SK-N-SH (cell line): ENCODE results near the gene DNAJC18. TPM values are rescaled to one million over a fixed set of nuclear protein-coding genes. Genes with fewer than 3 reads are reported as not detected.

Experiments
- CTCF ChIA-PET: fragments of 300-600, 350-600 bp; formaldehyde crosslinking; extraction: SDS; loops from one replicate; lab custom pipeline; 2021; lab: Yijun Ruan, JAX
- POLR2A ChIA-PET: fragments of 350-600 bp; sonication (Branson Sonifier 250); formaldehyde crosslinking; extraction: SDS; loops from one replicate; lab custom pipeline; 2020; ENCODE audit warnings: antibody characterized with exemption, inconsistent platforms; lab: Yijun Ruan, JAX
- DNase-seq: peaks from one replicate; pipeline ENCODE4 v3.0.0; 2012
- H2AFZ ChIP-seq: fragments of 200-600 bp; sonication (generic); 2 replicates; pipeline ENCODE4 v1.8.1; 2016; ENCODE audit warnings: antibody characterized with exemption, mild to moderate bottlenecking, low read depth
- H3F3A ChIP-seq: fragments of 200-600 bp; sonication (generic); replicated peaks from 2 replicates; pipeline ENCODE3; 2016; ENCODE audit warnings: antibody characterized with exemption, mild to moderate bottlenecking; ENCODE audit not compliant: insufficient read depth
- H3K27ac ChIP-seq, 2 experiments: fragments of 200-500 bp in 1 of 2; fragments of 200-600 bp in 1 of 2; sonication (Bioruptor generic) in 1 of 2; sonication (generic), shearing (Covaris generic) in 1 of 2; 2 replicates each; pipeline versions ENCODE4 v1.5.1 to v1.6.1; 2014 to 2016; ENCODE audit warnings: low read depth in 2 of 2, inconsistent platforms in 1 of 2, low read length in 1 of 2, mild to moderate bottlenecking in 1 of 2, mixed read lengths in 1 of 2
- H3K27me3 ChIP-seq: fragments of 200-600 bp; sonication (generic), shearing (Covaris generic); 2 replicates; pipeline ENCODE4 v1.6.1; 2016; ENCODE audit warnings: mixed run types; ENCODE audit not compliant: insufficient read depth
- H3K36me3 ChIP-seq, 2 experiments: fragments of 200-500 bp in 1 of 2; fragments of 200-600 bp in 1 of 2; sonication (Bioruptor generic) in 1 of 2; sonication (generic) in 1 of 2; replicated peaks in 1 of 2; 2 replicates each; pipeline versions ENCODE3 to v1.5.1; 2014 to 2016; ENCODE audit warnings: low read length in 1 of 2, mild to moderate bottlenecking in 1 of 2; ENCODE audit not compliant: insufficient read depth in 2 of 2, control insufficient read depth in 1 of 2
- H3K4me1 ChIP-seq, 2 experiments: fragments of 200-500 bp in 1 of 2; fragments of 200-600 bp in 1 of 2; sonication (Bioruptor generic) in 1 of 2; sonication (generic), shearing (Covaris generic) in 1 of 2; 2 replicates each; pipeline versions ENCODE4 v1.5.1 to v1.6.1; 2014 to 2016; ENCODE audit warnings: low read depth in 1 of 2, low read length in 1 of 2, mixed run types in 1 of 2; ENCODE audit not compliant: insufficient read depth in 2 of 2, control insufficient read depth in 1 of 2
- H3K4me2 ChIP-seq: fragments of 200-600 bp; sonication (generic), shearing (Covaris generic); 2 replicates; pipeline ENCODE4 v1.6.1; 2017; ENCODE audit warnings: mixed run types
- H3K4me3 ChIP-seq, 2 experiments: fragments of 200-500 bp in 1 of 2; fragments of 200-600 bp in 1 of 2; sonication (Bioruptor generic) in 1 of 2; sonication (generic), shearing (Covaris generic) in 1 of 2; 2 replicates each; pipeline versions ENCODE4 v1.5.1 to v1.8.1; 2014 to 2016; ENCODE audit warnings: low read depth in 2 of 2, inconsistent platforms in 1 of 2, low read length in 1 of 2, mild to moderate bottlenecking in 1 of 2, mixed read lengths in 1 of 2, moderate library complexity in 1 of 2
- H3K79me2 ChIP-seq: fragments of 200-600 bp; sonication (generic); 2 replicates; pipeline ENCODE4 v1.8.1; 2017; ENCODE audit warnings: mild to moderate bottlenecking; ENCODE audit not compliant: insufficient read depth
- H3K9ac ChIP-seq: fragments of 200-600 bp; sonication (generic); 2 replicates; pipeline ENCODE4 v1.6.1; 2017; ENCODE audit warnings: mixed run types
- H3K9me2 ChIP-seq: fragments of 200-600 bp; sonication (generic); 2 replicates; pipeline ENCODE4 v1.6.1; 2017; ENCODE audit warnings: mixed run types
- H3K9me3 ChIP-seq: fragments of 200-600 bp; sonication (generic); 2 replicates; pipeline ENCODE4 v1.6.1; 2017; ENCODE audit warnings: mixed run types, mild to moderate bottlenecking, moderate library complexity
- H4K20me1 ChIP-seq: fragments of 200-600 bp; sonication (generic); 2 replicates; pipeline ENCODE4 v1.6.1; 2017; ENCODE audit warnings: mild to moderate bottlenecking, mixed run types; ENCODE audit not compliant: insufficient read depth
- FOSL2 ChIP-seq: IDR thresholded peaks from 2 replicates; pipeline ENCODE4 v1.4.0; 2012; ENCODE audit warnings: low read depth, mild to moderate bottlenecking, moderate library complexity, borderline replicate concordance
- FOXJ3 ChIP-seq: sonication (generic); formaldehyde crosslinking; IDR thresholded peaks from 2 replicates; pipeline ENCODE4 v1.5.1; 2020; ENCODE audit warnings: mild to moderate bottlenecking, missing genetic modification reagents
- GATA2 ChIP-seq: sonication (generic); formaldehyde crosslinking; IDR thresholded peaks from 2 replicates; pipeline ENCODE4 v1.5.0; 2020; ENCODE audit warnings: mild to moderate bottlenecking, missing genetic modification reagents
- JUND ChIP-seq: IDR thresholded peaks from 2 replicates; pipeline ENCODE4 v1.4.0; 2012
- MEF2A ChIP-seq: IDR thresholded peaks from 2 replicates; pipeline ENCODE4 v1.4.0; 2012; ENCODE audit warnings: low read depth, borderline replicate concordance
- MXI1 ChIP-seq: IDR thresholded peaks from 2 replicates; pipeline ENCODE4 v1.6.1; 2012; ENCODE audit warnings: mild to moderate bottlenecking, low read depth, low read length, improper control_type of control experiment
- POLR2AphosphoS5 ChIP-seq: IDR thresholded peaks from 2 replicates; pipeline ENCODE4 v1.6.1; 2012; ENCODE audit warnings: low read depth, low read length
- RCOR1 ChIP-seq: fragments of 150-350 bp; IDR thresholded peaks from 2 replicates; pipeline ENCODE4 v1.6.1; 2017; ENCODE audit warnings: antibody characterized with exemption, low read length
- RFX5 ChIP-seq: IDR thresholded peaks from 2 replicates; pipeline ENCODE4 v1.6.1; 2012; ENCODE audit warnings: mild to moderate bottlenecking, improper control_type of control experiment, low read length
- RXRA ChIP-seq: IDR thresholded peaks from 2 replicates; pipeline ENCODE4 v1.4.0; 2012; ENCODE audit warnings: low read depth, mild to moderate bottlenecking, borderline replicate concordance
- SIN3A ChIP-seq: IDR thresholded peaks from 2 replicates; pipeline ENCODE4 v1.6.1; 2012; ENCODE audit warnings: low read depth, mild to moderate bottlenecking, low read length, moderate library complexity, borderline replicate concordance
- TEAD4 ChIP-seq: IDR thresholded peaks from 2 replicates; pipeline ENCODE4 v1.4.0; 2012; ENCODE audit warnings: mild to moderate bottlenecking, borderline replicate concordance; ENCODE audit not compliant: insufficient read depth
- YY1 ChIP-seq: IDR thresholded peaks from 2 replicates; pipeline ENCODE4 v1.4.0; 2012; ENCODE audit warnings: low read depth, mild to moderate bottlenecking
- WGBS: methylation state at CpG from one replicate; pipeline ENCODE4 v1.1.6; 2017; ENCODE audit warnings: low lambda C conversion rate; 5-methylcytosine and 5-hydroxymethylcytosine counted together
- polyA plus RNA-seq, 3 experiments: library from polyadenylated mRNA; depleted of rRNA; stranded (reverse); fragments of >200 nt; gene quantifications; 2 replicates each; pipeline ENCODE4 v1.2.3, GENCODE V29; 2012
- TF ChIP-seq, protein P1 (sequence below): fragments of 200-600 bp; sonication (generic); IDR thresholded peaks from 2 replicates; pipeline ENCODE4 v1.6.1; 2017; ENCODE audit warnings: antibody characterized with exemption, mild to moderate bottlenecking, moderate library complexity
- TF ChIP-seq, protein P2 (sequence below): IDR thresholded peaks from 2 replicates; pipeline ENCODE4 v1.4.0; 2012; ENCODE audit warnings: low read depth
- TF ChIP-seq, protein P3 (sequence below): IDR thresholded peaks from 2 replicates; pipeline ENCODE4 v1.6.1; 2012; ENCODE audit warnings: mild to moderate bottlenecking, low read depth, low read length, moderate library complexity
- TF ChIP-seq, protein P4 (sequence below): fragments of 150-350 bp; IDR thresholded peaks from 2 replicates; pipeline ENCODE4 v1.6.1; 2017; ENCODE audit warnings: antibody characterized with exemption, low read length, low read depth, borderline replicate concordance

DNAJC18 gene
- polyA plus RNA-seq, 1 of the 3 experiments (the other 2 are of a cell fraction): 7.4 TPM

DNA sequence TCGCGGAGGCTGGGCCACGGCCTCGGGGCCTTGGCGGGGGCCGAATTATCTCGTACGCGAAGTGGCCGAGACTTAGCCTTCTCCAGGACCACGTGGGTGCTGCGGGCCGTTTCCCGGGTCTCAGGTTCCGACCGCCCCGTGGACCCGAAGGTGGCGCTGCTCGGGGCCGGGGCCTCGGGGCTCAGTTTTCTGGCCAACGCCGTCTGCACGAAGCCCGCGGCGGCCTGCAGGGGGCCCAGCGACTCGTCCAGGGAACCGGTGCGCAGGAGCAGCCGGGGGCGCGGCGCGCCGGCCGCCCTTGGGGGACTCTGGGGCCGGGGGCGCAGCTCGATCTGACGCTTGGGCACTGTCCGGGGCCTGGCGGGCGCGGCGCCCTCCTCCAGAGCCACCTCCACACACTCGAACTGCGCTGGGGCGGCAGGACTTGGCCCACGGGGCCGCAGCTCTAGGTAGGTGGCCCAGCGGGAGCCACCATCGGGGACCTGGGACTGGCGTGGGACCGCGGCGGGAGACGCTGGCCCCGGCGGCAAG lies 45.1 kb downstream of the DNAJC18 start:
- Histone ChIP-seq H3F3A (no peaks in the 10 kb centered on the region), H3K4me1 (peaks cover 0 to 3% of the 10 kb centered on the region in 2 experiments; a peak in 1 of 4 replicates), H3K4me2 (peak overlapping the region; percentile 37; the same call in 1 of the 2 replicates), H3K9ac (no peak overlapping the region)
- 17% methylated on average over 9 of the region's 62 CpGs for WGBS
- CTCF ChIA-PET: interaction anchor here (0.8 to 6.3 kb wide), 9 partner anchors 8 to 122 kb away, joined by 3 to 29 read pairs (median 3); partner anchors contain the start of genes MATR3 and SPATA24
- TF ChIP-seq TEAD4: no peak
- TF ChIP-seq, protein P1, sequence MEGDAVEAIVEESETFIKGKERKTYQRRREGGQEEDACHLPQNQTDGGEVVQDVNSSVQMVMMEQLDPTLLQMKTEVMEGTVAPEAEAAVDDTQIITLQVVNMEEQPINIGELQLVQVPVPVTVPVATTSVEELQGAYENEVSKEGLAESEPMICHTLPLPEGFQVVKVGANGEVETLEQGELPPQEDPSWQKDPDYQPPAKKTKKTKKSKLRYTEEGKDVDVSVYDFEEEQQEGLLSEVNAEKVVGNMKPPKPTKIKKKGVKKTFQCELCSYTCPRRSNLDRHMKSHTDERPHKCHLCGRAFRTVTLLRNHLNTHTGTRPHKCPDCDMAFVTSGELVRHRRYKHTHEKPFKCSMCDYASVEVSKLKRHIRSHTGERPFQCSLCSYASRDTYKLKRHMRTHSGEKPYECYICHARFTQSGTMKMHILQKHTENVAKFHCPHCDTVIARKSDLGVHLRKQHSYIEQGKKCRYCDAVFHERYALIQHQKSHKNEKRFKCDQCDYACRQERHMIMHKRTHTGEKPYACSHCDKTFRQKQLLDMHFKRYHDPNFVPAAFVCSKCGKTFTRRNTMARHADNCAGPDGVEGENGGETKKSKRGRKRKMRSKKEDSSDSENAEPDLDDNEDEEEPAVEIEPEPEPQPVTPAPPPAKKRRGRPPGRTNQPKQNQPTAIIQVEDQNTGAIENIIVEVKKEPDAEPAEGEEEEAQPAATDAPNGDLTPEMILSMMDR: peak; percentile 46
- TF ChIP-seq, protein P2, sequence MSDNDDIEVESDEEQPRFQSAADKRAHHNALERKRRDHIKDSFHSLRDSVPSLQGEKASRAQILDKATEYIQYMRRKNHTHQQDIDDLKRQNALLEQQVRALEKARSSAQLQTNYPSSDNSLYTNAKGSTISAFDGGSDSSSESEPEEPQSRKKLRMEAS: 0 out of 2 replicates have a peak, but pooled peaks have one; percentile 19
- TF ChIP-seq, all 33 proteins: peak for 2
- POLR2A ChIA-PET: interaction anchor here (1.2 kb wide), 1 partner anchor 10 kb away, joined by 3 read pairs; the partner anchor contains the start of gene SPATA24
- peak; percentile 83 for DNase-seq
- no peaks in the 10 kb centered on the region for H3K79me2 ChIP-seq
- no peaks in the 10 kb centered on the region for H3K9me2 ChIP-seq
- no peaks in the 10 kb centered on the region for H3K36me3 ChIP-seq
- H3K9me3 ChIP-seq: no peaks in the 10 kb centered on the region
- no peaks in the 10 kb centered on the region for H4K20me1 ChIP-seq
- H3K27me3 ChIP-seq: peaks cover 12% of the 10 kb centered on the region; the same call in 1 of the 2 replicates
- no peak overlapping the region for H2AFZ ChIP-seq
- no peak overlapping the region for H3K27ac ChIP-seq
- peak overlapping the region in 1 of 2 experiments; percentile 23; a peak in 2 of 4 replicates for H3K4me3 ChIP-seq

DNA sequence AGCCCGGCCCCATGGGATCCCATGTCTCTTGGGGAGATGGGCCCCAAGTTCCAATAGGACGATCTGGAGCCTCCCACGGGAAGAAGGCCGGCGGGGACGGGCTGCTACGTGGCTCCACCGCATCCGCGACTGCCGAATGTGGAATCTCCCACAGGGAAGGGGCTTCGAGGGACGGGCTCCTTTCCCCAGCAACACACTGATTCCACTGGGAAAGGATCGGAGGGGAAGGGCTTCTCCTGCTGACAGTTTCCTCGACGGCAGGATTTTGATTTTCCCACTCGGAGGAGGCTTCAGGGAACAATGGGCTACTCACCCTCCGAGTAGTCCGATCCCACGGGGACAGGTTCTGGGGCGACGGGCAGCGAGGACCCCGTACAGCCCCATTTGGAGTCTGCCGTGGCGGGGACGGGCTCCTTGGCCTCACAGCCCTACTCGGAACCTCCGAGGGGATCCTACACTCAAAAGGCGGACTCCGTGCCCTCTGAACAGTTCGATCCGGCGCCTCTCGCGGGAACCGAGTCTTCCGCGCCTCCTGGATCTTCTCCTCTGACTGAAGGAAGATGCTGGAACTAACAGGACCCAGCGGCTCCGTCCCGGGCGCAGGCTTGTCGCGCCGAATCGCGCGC lies 45.7 kb downstream of the DNAJC18 start:
- Histone ChIP-seq H3K4me1 (peaks cover 0 to 3% of the 10 kb centered on the region in 2 experiments; a peak in 1 of 4 replicates), H3K4me2 (peak overlapping the region; percentile 37; the same call in 1 of the 2 replicates), H3K27ac (no peak overlapping the region), H3K36me3 (no peaks in the 10 kb centered on the region), H3K9ac (no peak overlapping the region), H3K9me3 (no peaks in the 10 kb centered on the region), H3K9me2 (no peaks in the 10 kb centered on the region), H3K79me2 (no peaks in the 10 kb centered on the region), H3K27me3 (peaks cover 12% of the 10 kb centered on the region; the same call in 1 of the 2 replicates), H3K4me3 (peak overlapping the region in 1 of 2 experiments; percentile 23; a peak in 1 of 4 replicates), H2AFZ (no peak overlapping the region), H4K20me1 (no peaks in the 10 kb centered on the region), H3F3A (no peaks in the 10 kb centered on the region)
- ChIA-PET POLR2A (interaction anchor here (1.2 kb wide), 1 partner anchor 10 kb away, joined by 3 read pairs; the partner anchor contains the start of gene SPATA24), CTCF (interaction anchor here (0.9 to 6.3 kb wide), 6 partner anchors 10 to 120 kb away, joined by 3 to 29 read pairs (median 3); partner anchors contain the start of genes MATR3 and SPATA24)
- TF ChIP-seq, protein P2: no peak
- TF ChIP-seq, protein P3, sequence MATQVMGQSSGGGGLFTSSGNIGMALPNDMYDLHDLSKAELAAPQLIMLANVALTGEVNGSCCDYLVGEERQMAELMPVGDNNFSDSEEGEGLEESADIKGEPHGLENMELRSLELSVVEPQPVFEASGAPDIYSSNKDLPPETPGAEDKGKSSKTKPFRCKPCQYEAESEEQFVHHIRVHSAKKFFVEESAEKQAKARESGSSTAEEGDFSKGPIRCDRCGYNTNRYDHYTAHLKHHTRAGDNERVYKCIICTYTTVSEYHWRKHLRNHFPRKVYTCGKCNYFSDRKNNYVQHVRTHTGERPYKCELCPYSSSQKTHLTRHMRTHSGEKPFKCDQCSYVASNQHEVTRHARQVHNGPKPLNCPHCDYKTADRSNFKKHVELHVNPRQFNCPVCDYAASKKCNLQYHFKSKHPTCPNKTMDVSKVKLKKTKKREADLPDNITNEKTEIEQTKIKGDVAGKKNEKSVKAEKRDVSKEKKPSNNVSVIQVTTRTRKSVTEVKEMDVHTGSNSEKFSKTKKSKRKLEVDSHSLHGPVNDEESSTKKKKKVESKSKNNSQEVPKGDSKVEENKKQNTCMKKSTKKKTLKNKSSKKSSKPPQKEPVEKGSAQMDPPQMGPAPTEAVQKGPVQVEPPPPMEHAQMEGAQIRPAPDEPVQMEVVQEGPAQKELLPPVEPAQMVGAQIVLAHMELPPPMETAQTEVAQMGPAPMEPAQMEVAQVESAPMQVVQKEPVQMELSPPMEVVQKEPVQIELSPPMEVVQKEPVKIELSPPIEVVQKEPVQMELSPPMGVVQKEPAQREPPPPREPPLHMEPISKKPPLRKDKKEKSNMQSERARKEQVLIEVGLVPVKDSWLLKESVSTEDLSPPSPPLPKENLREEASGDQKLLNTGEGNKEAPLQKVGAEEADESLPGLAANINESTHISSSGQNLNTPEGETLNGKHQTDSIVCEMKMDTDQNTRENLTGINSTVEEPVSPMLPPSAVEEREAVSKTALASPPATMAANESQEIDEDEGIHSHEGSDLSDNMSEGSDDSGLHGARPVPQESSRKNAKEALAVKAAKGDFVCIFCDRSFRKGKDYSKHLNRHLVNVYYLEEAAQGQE: no peak
- no peak for TF ChIP-seq FOXJ3 (CRISPR knock-in tag)
- TF ChIP-seq TEAD4: no peak
- TF ChIP-seq SIN3A: no peak
- TF ChIP-seq, protein P4, sequence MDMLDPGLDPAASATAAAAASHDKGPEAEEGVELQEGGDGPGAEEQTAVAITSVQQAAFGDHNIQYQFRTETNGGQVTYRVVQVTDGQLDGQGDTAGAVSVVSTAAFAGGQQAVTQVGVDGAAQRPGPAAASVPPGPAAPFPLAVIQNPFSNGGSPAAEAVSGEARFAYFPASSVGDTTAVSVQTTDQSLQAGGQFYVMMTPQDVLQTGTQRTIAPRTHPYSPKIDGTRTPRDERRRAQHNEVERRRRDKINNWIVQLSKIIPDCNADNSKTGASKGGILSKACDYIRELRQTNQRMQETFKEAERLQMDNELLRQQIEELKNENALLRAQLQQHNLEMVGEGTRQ: no peak
- no peak for TF ChIP-seq RCOR1
- no peak for TF ChIP-seq POLR2AphosphoS5
- no peak for TF ChIP-seq JUND
- TF ChIP-seq MXI1: no peak
- no peak for TF ChIP-seq RFX5
- no peak for TF ChIP-seq MEF2A
- TF ChIP-seq YY1: no peak
- no peak for TF ChIP-seq GATA2
- no peak for TF ChIP-seq RXRA
- TF ChIP-seq FOSL2: no peak
- peak; percentile 49 for DNase-seq
- 54% methylated on average over 24 of the region's 49 CpGs for WGBS
